HG02571 (cell line): Measurements from ENCODE around the gene RAF1.
"Not testable (repeated sequence)": the region's sequence is repeated elsewhere in the genome, so short reads cannot be mapped to it uniquely, and the experiment has no call there.

ENCODE experiments used
- ATAC-seq: cut with Tn5 transposase; IDR thresholded peaks from one replicate; pipeline ENCODE4 v1.9.1; 2021; ENCODE audit warnings: mild to moderate bottlenecking, moderate library complexity; ENCODE audit not compliant: unreplicated experiment

Gene RAF1

GRCh38 chr3:12643010-12643380 is 20.9 kb downstream of the RAF1 start:
- ATAC-seq: no peak

GRCh38 chr3:12640853-12641252 is 23.1 kb downstream of the RAF1 start:
- ATAC-seq: not testable (repeated sequence)

- ATAC-seq: no peak
Measured at GRCh38 chr3:12638105-12638504, 25.8 kb downstream of the RAF1 start.

GRCh38 chr3:12633108-12633507 is 30.8 kb downstream of the RAF1 start:
- no peak for ATAC-seq

GRCh38 chr3:12632523-12632922 is 31.4 kb downstream of the RAF1 start:
- ATAC-seq: no peak

- ATAC-seq: not testable (repeated sequence)
Measured at GRCh38 chr3:12630843-12631242, 33.1 kb downstream of the RAF1 start.

- ATAC-seq: no peak
Measured at GRCh38 chr3:12630292-12630691, 33.6 kb downstream of the RAF1 start.

GRCh38 chr3:12629560-12629959 is 34.4 kb downstream of the RAF1 start:
- ATAC-seq: no peak

- no peak for ATAC-seq
Measured at GRCh38 chr3:12628813-12629212, 35.1 kb downstream of the RAF1 start.

GRCh38 chr3:12627370-12627769 is 36.5 kb downstream of the RAF1 start:
- no peak for ATAC-seq

- ATAC-seq: not testable (repeated sequence)
Measured at GRCh38 chr3:12624964-12625363, 39.0 kb downstream of the RAF1 start.

GRCh38 chr3:12624056-12624455 is 39.9 kb downstream of the RAF1 start:
- no peak for ATAC-seq

- no peak for ATAC-seq
Measured at GRCh38 chr3:12622335-12622734, 41.6 kb downstream of the RAF1 start.

GRCh38 chr3:12620729-12621128 is 43.2 kb downstream of the RAF1 start:
- no peak for ATAC-seq

- ATAC-seq: no peak
Measured at GRCh38 chr3:12620305-12620704, 43.6 kb downstream of the RAF1 start.

GRCh38 chr3:12618426-12618825 is 45.5 kb downstream of the RAF1 start:
- ATAC-seq: no peak

GRCh38 chr3:12615266-12615665 is 48.7 kb downstream of the RAF1 start:
- ATAC-seq: no peak

GRCh38 chr3:12613250-12613649 is 50.7 kb downstream of the RAF1 start:
- no peak for ATAC-seq

GRCh38 chr3:12612514-12613226 is 51.2 kb downstream of the RAF1 start:
- no peak for ATAC-seq

- no peak for ATAC-seq
Measured at GRCh38 chr3:12611117-12611516, 52.8 kb downstream of the RAF1 start.

GRCh38 chr3:12608376-12608775 is 55.5 kb downstream of the RAF1 start:
- ATAC-seq: no peak

GRCh38 chr3:12603969-12604368 is 59.9 kb downstream of the RAF1 start:
- no peak for ATAC-seq

GRCh38 chr3:12601072-12601471 is 62.8 kb downstream of the RAF1 start:
- ATAC-seq: no peak
